Neuron (in vitro differentiated cells): ENCODE data around the gene PLCXD1.
"Not testable (repeated sequence)": the region's sequence is repeated elsewhere in the genome, so short reads cannot be mapped to it uniquely, and the experiment has no call there.

ENCODE experiments used
- H2AFZ ChIP-seq: one replicate; pipeline ENCODE4 v1.6.1; 2013; ENCODE audit warnings: low read depth, mild to moderate bottlenecking, inconsistent platforms, low read length, moderate library complexity
- H3K27me3 ChIP-seq: one replicate; pipeline ENCODE4 v1.6.1; 2013; ENCODE audit warnings: low read length; ENCODE audit not compliant: insufficient read depth
- H3K36me3 ChIP-seq: one replicate; pipeline ENCODE4 v1.6.1; 2013; ENCODE audit warnings: low read length; ENCODE audit not compliant: insufficient read depth
- H3K4me1 ChIP-seq: one replicate; pipeline ENCODE4 v1.6.1; 2013; ENCODE audit warnings: low read length; ENCODE audit not compliant: insufficient read depth
- H3K4me3 ChIP-seq: 2 replicates; pipeline ENCODE4 v1.5.1; 2013; ENCODE audit warnings: mild to moderate bottlenecking, low read length, moderate library complexity
- H3K9me3 ChIP-seq: one replicate; pipeline ENCODE4 v1.6.1; 2013; ENCODE audit warnings: low read length

Gene PLCXD1

GRCh38 chrX:320126-320783 is 39.1 kb downstream of the PLCXD1 start:
- Histone ChIP-seq H3K4me3 (peak overlapping the region; percentile 86), H3K9me3 (no peaks in the 10 kb centered on the region), H2AFZ (no peak overlapping the region), H3K4me1 (peaks cover 8% of the 10 kb centered on the region), H3K36me3 (peaks cover 9% of the 10 kb centered on the region), H3K27me3 (no peaks in the 10 kb centered on the region)

DNA sequence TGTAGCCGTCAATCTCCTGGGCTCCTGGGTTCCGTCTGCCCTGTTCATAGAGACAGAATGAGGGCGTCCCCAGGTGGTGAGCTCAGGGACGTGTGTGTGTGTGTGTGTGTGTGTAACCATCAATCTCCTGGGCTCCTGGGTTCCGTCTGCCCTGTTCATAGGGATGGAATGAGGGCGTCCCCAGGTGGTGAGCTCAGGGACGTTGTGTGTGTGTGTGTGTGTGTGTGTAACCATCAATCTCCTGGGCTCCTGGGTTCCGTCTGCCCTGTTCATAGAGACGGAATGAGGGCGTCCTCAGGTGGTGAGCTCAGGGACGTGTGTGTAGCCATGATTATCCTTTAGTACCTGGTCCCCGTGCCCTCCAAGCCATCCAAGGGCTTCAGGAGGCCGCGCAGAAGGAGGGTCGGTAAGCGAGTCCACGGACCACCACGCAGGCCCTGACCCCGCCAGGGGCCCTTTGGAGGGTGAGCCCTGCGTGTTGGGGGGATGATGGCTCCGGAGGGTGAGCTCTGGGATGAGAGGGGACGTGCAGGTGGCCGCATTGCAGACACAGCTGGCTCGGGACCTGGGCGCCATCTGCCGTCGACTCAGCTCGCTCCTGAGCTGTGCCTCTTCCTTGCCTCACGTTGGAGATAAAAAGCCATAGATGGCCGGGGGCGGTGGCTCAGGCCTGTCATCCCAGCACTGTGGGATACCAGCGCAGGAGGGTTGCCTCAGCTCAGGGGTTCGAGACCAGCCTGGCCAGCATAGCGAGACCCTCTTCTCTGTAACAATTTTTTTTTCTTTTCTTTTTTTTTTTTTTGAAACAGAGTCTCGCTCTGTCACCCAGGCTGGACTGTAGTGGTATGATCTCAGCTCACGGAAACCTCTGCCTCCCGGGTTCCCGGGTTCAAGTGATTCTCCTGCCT is 42.8 kb downstream of the PLCXD1 start:
- Histone ChIP-seq H3K36me3 (no peaks in the 10 kb centered on the region), H3K4me1 (peaks cover 8% of the 10 kb centered on the region), H2AFZ (no peak overlapping the region), H3K9me3 (no peaks in the 10 kb centered on the region), H3K27me3 (no peaks in the 10 kb centered on the region), H3K4me3 (no peak overlapping the region)

DNA sequence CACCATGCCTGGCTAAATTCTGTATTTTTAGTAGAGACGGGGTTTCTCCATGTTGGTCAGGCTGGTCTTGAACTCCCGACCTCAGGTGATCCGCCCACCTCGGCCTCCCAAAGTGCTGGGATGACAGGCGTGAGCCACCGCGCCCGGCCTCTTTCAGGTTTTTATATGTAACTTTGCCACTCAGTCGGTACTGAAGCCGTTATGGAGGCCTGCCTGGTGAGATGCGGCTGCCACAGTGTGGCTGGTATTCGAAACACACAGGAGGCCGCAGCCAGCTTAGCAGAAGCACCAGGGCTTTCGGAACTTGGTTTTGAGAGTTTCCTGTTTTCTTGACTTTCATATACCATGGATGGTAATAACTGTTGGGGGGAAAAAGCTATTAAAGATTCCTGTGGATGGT is 43.5 kb downstream of the PLCXD1 start:
- not testable (repeated sequence) for H3K9me3 ChIP-seq, H3K36me3 ChIP-seq, H3K27me3 ChIP-seq, H2AFZ ChIP-seq, H3K4me1 ChIP-seq, H3K4me3 ChIP-seq

DNA sequence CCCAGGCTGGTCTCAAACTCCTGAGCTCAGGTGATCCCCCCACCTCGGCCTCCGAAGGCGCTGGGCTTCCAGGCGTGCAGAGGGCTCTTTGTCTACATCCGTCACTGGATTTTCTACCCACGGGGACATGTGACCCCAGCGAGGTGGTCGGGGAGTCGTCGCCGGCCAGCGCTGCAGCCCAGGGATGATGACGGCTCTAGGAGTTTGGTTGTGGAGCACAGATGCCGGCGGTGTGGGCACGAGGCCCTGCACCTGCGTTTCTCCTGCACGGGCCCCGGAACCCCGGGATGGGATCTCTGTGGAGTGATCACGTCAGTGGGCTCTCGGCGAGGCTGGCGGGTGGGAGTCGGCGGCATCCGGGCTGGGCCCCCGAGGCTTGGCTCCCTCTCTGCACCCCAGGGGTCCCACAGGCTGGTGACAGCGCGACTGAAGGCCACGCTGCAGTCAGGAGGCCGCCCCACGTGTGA is 46.5 kb downstream of the PLCXD1 start:
- Histone ChIP-seq H3K4me3 (no peak overlapping the region), H2AFZ (no peak overlapping the region)

DNA sequence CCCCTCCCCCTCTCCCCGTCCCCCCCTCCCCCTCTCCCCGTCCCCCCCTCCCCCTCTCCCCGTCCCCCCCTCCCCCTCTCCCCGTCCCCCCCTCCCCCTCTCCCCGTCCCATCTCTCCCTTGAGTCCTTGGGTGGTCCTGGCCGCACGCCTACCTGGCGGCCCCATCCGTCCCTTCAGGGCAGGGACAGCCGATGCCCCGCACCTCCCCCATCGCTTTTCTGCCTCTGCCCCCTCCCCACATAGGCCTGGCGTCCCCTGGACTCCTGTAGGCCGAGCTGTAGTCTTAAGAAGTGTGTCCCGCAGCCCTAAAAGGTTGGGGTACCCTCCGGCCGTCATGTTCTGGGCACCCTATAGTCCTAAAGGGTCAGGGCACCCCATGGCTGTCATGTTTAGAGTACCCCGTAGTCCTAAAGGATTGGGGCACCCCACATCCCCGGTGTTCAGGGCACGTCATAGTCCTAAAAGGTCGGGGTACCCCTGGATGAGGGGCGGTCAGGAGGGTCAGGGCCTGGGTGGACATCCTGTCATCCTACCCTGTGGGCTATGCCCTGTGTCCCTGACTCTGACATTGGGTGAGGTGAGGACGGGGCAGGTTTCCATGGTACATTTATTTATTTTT is 48.2 kb downstream of the PLCXD1 start:
- H3K9me3 ChIP-seq: no peaks in the 10 kb centered on the region
- no peak overlapping the region for H3K4me3 ChIP-seq
- no peak overlapping the region for H2AFZ ChIP-seq
- no peaks in the 10 kb centered on the region for H3K27me3 ChIP-seq
- H3K36me3 ChIP-seq: peaks cover 6% of the 10 kb centered on the region
- no peaks in the 10 kb centered on the region for H3K4me1 ChIP-seq

More for the DNA sequence above, 46.5 kb downstream of the PLCXD1 start:
- H3K27me3 ChIP-seq: no peaks in the 10 kb centered on the region
- no peaks in the 10 kb centered on the region for H3K9me3 ChIP-seq
- no peaks in the 10 kb centered on the region for H3K4me1 ChIP-seq
- no peaks in the 10 kb centered on the region for H3K36me3 ChIP-seq

DNA sequence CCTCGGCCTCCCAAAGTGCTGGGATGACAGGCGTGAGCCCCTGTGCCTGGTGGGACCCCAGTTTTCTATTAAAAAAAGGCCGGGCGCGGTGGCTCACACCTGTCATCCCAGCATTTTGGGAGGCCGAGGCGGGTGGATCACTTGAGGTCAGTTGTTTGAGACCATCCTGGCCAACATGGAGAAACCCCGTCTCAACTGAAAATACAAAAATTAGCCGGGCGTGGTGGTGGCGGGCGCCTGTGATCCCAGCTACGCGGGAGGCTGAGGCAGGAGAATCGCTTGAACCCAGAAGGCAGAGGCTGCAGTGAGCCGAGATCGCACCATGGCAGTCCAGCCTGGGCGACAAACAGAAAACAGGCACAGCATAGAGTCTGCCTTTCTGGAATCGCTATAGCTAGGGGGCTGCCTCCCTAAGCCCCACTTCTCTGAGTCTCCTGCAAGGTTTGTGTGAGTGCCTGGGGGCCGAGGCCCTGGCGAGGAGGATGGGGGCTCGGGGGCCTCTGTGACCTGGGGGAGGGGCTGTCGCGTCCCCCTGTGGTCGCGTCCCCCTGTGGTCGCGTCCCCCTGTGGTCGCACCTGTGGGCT is 49.1 kb downstream of the PLCXD1 start:
- not testable (repeated sequence) for H3K9me3 ChIP-seq, H3K4me3 ChIP-seq, H3K4me1 ChIP-seq, H3K27me3 ChIP-seq, H2AFZ ChIP-seq
- H3K36me3 ChIP-seq: peaks cover 11% of the 10 kb centered on the region

DNA sequence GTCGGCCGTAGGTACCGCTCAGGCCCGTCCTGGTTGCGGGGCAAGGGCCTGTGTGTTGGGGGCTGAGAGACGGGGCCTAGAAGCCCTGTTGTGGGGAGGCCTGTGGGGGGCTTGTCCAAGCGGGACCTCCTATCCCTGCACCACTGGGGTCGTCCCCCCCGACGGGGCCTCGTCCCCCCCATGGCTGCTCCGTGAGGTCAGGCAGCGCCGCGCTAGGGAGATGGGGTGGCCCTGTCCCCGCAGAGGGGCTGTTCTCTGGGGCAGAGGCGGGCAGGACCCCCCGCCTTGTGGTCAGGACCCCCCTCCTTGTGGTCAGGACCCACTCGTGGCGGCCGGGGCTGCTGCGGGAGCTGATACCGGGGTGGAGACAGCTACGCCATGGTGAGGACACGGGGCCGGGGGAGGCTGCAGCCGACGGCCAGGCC is 49.6 kb downstream of the PLCXD1 start:
- peaks cover 12% of the 10 kb centered on the region for H3K36me3 ChIP-seq
- H3K4me3 ChIP-seq: no peak overlapping the region
- H2AFZ ChIP-seq: no peak overlapping the region
- H3K4me1 ChIP-seq: no peaks in the 10 kb centered on the region
- no peaks in the 10 kb centered on the region for H3K27me3 ChIP-seq
- H3K9me3 ChIP-seq: peaks cover 6% of the 10 kb centered on the region

DNA sequence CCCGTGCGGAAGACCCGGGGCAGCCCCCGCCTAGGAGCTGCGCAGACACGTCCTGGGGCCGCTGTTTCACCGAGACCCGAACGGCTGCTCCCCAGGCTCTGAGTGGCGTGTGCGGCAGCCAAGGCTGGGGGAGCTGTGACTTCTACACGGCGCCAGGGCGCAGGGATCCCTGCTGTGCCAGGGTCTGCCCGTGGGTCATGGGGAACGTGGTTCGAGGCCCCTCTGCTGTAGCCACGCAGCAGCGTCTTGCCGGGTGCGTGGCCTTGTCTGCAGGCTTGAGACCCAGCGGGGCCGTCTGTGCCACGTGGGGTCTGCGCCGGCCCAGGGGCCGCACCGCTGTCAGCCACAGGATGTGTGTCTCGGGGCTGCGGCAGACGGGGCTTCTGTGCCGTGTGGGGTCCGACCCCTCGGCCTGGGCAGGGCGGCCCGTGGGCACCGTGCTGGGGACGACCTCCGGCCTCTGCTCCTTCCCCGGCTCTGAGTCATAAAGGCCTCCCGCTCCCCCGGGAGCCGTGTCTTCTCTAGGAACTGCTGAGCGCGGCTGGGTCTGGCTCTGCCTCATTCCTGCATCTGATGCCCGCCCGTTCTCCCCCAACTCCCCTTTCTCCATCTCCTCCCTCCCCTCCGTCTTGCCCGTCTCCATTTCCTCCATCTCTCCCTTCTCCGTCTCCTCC is 50.1 kb downstream of the PLCXD1 start:
- H3K4me3 ChIP-seq: no peak overlapping the region
- H3K27me3 ChIP-seq: no peaks in the 10 kb centered on the region
- no peak overlapping the region for H2AFZ ChIP-seq
- peaks cover 8% of the 10 kb centered on the region for H3K9me3 ChIP-seq
- H3K36me3 ChIP-seq: peaks cover 16% of the 10 kb centered on the region
- H3K4me1 ChIP-seq: no peaks in the 10 kb centered on the region

DNA sequence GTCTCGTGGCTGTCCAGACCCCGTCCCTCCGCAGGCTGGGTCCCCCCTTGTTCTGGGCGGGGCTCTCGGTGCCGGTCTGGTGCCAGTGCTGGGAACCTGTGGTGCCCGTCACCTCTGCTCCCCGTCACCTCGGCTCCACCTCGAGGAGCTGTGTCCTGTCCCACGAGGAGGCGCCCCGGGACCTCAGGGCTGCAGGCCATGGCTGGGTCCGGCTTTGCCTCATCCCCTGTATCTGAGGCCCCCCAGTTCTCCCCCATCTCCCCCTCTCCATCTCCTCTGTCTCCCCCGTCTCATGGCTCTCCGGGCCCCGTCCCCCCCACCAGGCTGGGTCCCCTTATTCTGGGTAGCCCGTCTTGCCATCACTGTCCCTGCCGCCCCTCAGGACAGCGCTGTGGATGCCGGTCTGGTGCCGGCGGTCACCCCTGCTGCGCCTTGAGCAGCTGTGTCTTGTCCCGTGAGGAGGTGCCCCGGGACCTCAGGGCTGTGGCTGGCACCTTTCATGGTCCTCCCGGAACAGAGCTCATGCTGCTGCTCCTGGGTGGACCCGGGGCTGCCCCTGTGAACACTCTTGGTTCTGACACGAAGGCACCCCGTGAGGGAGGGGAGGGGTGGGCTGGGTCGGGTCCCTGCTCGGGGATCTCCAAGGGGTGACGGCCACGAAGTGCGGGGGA is 50.8 kb downstream of the PLCXD1 start:
- Histone ChIP-seq H3K27me3 (no peaks in the 10 kb centered on the region), H3K4me1 (no peaks in the 10 kb centered on the region), H2AFZ (no peak overlapping the region), H3K4me3 (no peak overlapping the region), H3K36me3 (peaks cover 22% of the 10 kb centered on the region), H3K9me3 (peaks cover 14% of the 10 kb centered on the region)

DNA sequence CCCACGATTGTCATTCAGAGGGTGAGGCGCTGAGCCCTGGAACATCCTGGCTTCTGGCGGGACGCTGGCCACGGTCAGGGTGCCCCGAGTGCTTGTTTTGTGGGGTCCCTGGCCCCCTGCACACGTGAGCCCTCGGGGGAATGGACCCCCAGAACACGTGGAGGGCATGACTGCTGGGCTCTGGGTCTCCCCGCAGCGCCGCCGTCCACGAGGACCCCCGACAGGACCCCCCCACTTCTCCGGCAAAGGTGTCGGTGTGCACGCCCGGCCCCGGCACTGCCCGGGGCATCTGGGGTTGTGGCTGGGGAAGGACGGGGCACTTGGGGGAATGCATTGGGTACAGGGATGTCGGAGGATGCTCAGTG is 51.3 kb downstream of the PLCXD1 start:
- Histone ChIP-seq H3K27me3 (no peaks in the 10 kb centered on the region), H3K36me3 (peaks cover 26% of the 10 kb centered on the region), H2AFZ (no peak overlapping the region), H3K9me3 (peaks cover 16% of the 10 kb centered on the region), H3K4me1 (no peaks in the 10 kb centered on the region), H3K4me3 (no peak overlapping the region)

DNA sequence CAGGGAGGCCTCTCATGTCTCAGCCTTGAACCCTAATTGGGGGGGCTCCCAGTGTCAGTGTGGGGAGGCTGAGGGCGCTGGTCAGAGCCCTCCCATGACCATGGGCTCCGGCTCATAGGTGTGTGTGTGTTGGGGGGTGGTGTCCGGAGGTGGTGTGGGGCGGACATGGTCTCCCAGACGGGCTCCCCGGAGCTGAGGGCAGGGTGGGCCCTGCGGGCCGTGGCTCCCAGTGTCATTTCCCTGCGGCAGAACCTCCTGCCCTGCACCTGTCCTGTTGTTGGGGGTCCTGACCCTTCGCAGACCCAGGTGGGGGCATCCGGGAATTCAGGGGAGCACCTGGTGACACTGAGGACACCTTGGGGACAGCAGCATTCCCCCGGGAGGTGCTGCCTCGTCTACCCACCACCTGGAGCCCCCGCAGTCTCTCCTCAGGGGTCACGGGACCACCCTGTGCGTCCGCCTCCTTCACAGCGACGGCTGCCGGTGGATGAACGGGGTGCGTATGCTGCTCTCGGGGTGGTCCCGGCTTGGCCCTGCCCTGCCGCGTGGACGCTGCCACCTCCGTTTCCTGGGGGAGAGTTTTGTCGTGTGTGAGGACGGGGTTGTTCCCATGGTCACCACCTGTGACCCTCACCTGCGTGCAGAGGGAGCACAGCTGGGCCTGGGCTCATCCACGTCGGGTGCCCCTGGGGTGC is 51.9 kb downstream of the PLCXD1 start:
- peaks cover 20% of the 10 kb centered on the region for H3K9me3 ChIP-seq

More for the DNA sequence above, 51.9 kb downstream of the PLCXD1 start:
- Histone ChIP-seq H3K36me3 (peaks cover 32% of the 10 kb centered on the region), H3K4me3 (no peak overlapping the region), H3K4me1 (no peaks in the 10 kb centered on the region), H2AFZ (no peak overlapping the region), H3K27me3 (no peaks in the 10 kb centered on the region)
